A673 (cell line): ENCODE data around the gene ZNF17.

Experiments used
- CTCF ChIP-seq: fragments of 300-800, 200-600 bp; sonication (generic); conservative IDR thresholded peaks from 2 replicates; pipeline ENCODE4 v1.5.1; 2017; ENCODE audit warnings: low read depth, mild to moderate bottlenecking, antibody characterized with exemption, low read length, moderate library complexity, mixed read lengths
- EZH2 ChIP-seq: fragments of 200-600 bp; sonication (generic); IDR thresholded peaks from 2 replicates; pipeline ENCODE4 v1.6.1; 2017; ENCODE audit warnings: borderline replicate concordance, low read depth, mild to moderate bottlenecking, mixed read lengths, antibody characterized with exemption, low read length; ENCODE audit not compliant: poor library complexity, severe bottlenecking

- no peak for TF ChIP-seq CTCF
- no peak for TF ChIP-seq EZH2
These were observed 10.1 kb downstream of the ZNF17 start for GRCh38 chr19:57421037-57421436.
